SK-N-SH (cell line): ENCODE results near the gene ZRANB2. TPM values are rescaled to one million over a fixed set of nuclear protein-coding genes. Genes with fewer than 3 reads are reported as not detected.

Source experiments
- CTCF ChIA-PET: fragments of 300-600, 350-600 bp; formaldehyde crosslinking; extraction: SDS; loops from one replicate; lab custom pipeline; 2021; lab: Yijun Ruan, JAX
- POLR2A ChIA-PET: fragments of 350-600 bp; sonication (Branson Sonifier 250); formaldehyde crosslinking; extraction: SDS; loops from one replicate; lab custom pipeline; 2020; ENCODE audit warnings: antibody characterized with exemption, inconsistent platforms; lab: Yijun Ruan, JAX
- DNase-seq: peaks from one replicate; pipeline ENCODE4 v3.0.0; 2012
- H2AFZ ChIP-seq: fragments of 200-600 bp; sonication (generic); 2 replicates; pipeline ENCODE4 v1.8.1; 2016; ENCODE audit warnings: antibody characterized with exemption, mild to moderate bottlenecking, low read depth
- H3F3A ChIP-seq: fragments of 200-600 bp; sonication (generic); replicated peaks from 2 replicates; pipeline ENCODE3; 2016; ENCODE audit warnings: antibody characterized with exemption, mild to moderate bottlenecking; ENCODE audit not compliant: insufficient read depth
- H3K27ac ChIP-seq, 2 experiments: fragments of 200-500 bp in 1 of 2; fragments of 200-600 bp in 1 of 2; sonication (Bioruptor generic) in 1 of 2; sonication (generic), shearing (Covaris generic) in 1 of 2; 2 replicates each; pipeline versions ENCODE4 v1.5.1 to v1.6.1; 2014 to 2016; ENCODE audit warnings: low read depth in 2 of 2, inconsistent platforms in 1 of 2, low read length in 1 of 2, mild to moderate bottlenecking in 1 of 2, mixed read lengths in 1 of 2
- H3K27me3 ChIP-seq: fragments of 200-600 bp; sonication (generic), shearing (Covaris generic); 2 replicates; pipeline ENCODE4 v1.6.1; 2016; ENCODE audit warnings: mixed run types; ENCODE audit not compliant: insufficient read depth
- H3K36me3 ChIP-seq, 2 experiments: fragments of 200-500 bp in 1 of 2; fragments of 200-600 bp in 1 of 2; sonication (Bioruptor generic) in 1 of 2; sonication (generic) in 1 of 2; replicated peaks in 1 of 2; 2 replicates each; pipeline versions ENCODE3 to v1.5.1; 2014 to 2016; ENCODE audit warnings: low read length in 1 of 2, mild to moderate bottlenecking in 1 of 2; ENCODE audit not compliant: insufficient read depth in 2 of 2, control insufficient read depth in 1 of 2
- H3K4me1 ChIP-seq, 2 experiments: fragments of 200-500 bp in 1 of 2; fragments of 200-600 bp in 1 of 2; sonication (Bioruptor generic) in 1 of 2; sonication (generic), shearing (Covaris generic) in 1 of 2; 2 replicates each; pipeline versions ENCODE4 v1.5.1 to v1.6.1; 2014 to 2016; ENCODE audit warnings: low read depth in 1 of 2, low read length in 1 of 2, mixed run types in 1 of 2; ENCODE audit not compliant: insufficient read depth in 2 of 2, control insufficient read depth in 1 of 2
- H3K4me2 ChIP-seq: fragments of 200-600 bp; sonication (generic), shearing (Covaris generic); 2 replicates; pipeline ENCODE4 v1.6.1; 2017; ENCODE audit warnings: mixed run types
- H3K4me3 ChIP-seq, 2 experiments: fragments of 200-500 bp in 1 of 2; fragments of 200-600 bp in 1 of 2; sonication (Bioruptor generic) in 1 of 2; sonication (generic), shearing (Covaris generic) in 1 of 2; 2 replicates each; pipeline versions ENCODE4 v1.5.1 to v1.8.1; 2014 to 2016; ENCODE audit warnings: low read depth in 2 of 2, inconsistent platforms in 1 of 2, low read length in 1 of 2, mild to moderate bottlenecking in 1 of 2, mixed read lengths in 1 of 2, moderate library complexity in 1 of 2
- H3K79me2 ChIP-seq: fragments of 200-600 bp; sonication (generic); 2 replicates; pipeline ENCODE4 v1.8.1; 2017; ENCODE audit warnings: mild to moderate bottlenecking; ENCODE audit not compliant: insufficient read depth
- H3K9ac ChIP-seq: fragments of 200-600 bp; sonication (generic); 2 replicates; pipeline ENCODE4 v1.6.1; 2017; ENCODE audit warnings: mixed run types
- H3K9me2 ChIP-seq: fragments of 200-600 bp; sonication (generic); 2 replicates; pipeline ENCODE4 v1.6.1; 2017; ENCODE audit warnings: mixed run types
- H3K9me3 ChIP-seq: fragments of 200-600 bp; sonication (generic); 2 replicates; pipeline ENCODE4 v1.6.1; 2017; ENCODE audit warnings: mixed run types, mild to moderate bottlenecking, moderate library complexity
- H4K20me1 ChIP-seq: fragments of 200-600 bp; sonication (generic); 2 replicates; pipeline ENCODE4 v1.6.1; 2017; ENCODE audit warnings: mild to moderate bottlenecking, mixed run types; ENCODE audit not compliant: insufficient read depth
- CTCF ChIP-seq: fragments of 200-600 bp; sonication (generic); IDR thresholded peaks from 2 replicates; pipeline ENCODE4 v1.6.1; 2017; ENCODE audit warnings: antibody characterized with exemption, mild to moderate bottlenecking, moderate library complexity
- ELF1 ChIP-seq: IDR thresholded peaks from 2 replicates; pipeline ENCODE4 v1.4.0; 2012
- FOSL2 ChIP-seq: IDR thresholded peaks from 2 replicates; pipeline ENCODE4 v1.4.0; 2012; ENCODE audit warnings: low read depth, mild to moderate bottlenecking, moderate library complexity, borderline replicate concordance
- FOXJ3 ChIP-seq: sonication (generic); formaldehyde crosslinking; IDR thresholded peaks from 2 replicates; pipeline ENCODE4 v1.5.1; 2020; ENCODE audit warnings: mild to moderate bottlenecking, missing genetic modification reagents
- FOXM1 ChIP-seq: IDR thresholded peaks from 2 replicates; pipeline ENCODE4 v1.4.0; 2012; ENCODE audit warnings: low read depth, mild to moderate bottlenecking
- GATA2 ChIP-seq: sonication (generic); formaldehyde crosslinking; IDR thresholded peaks from 2 replicates; pipeline ENCODE4 v1.5.0; 2020; ENCODE audit warnings: mild to moderate bottlenecking, missing genetic modification reagents
- JUND ChIP-seq: IDR thresholded peaks from 2 replicates; pipeline ENCODE4 v1.4.0; 2012
- MAX ChIP-seq: IDR thresholded peaks from 2 replicates; pipeline ENCODE4 v1.4.0; 2012; ENCODE audit warnings: low read depth
- PBX3 ChIP-seq: IDR thresholded peaks from 2 replicates; pipeline ENCODE4; 2012
- POLR2AphosphoS5 ChIP-seq: IDR thresholded peaks from 2 replicates; pipeline ENCODE4 v1.6.1; 2012; ENCODE audit warnings: low read depth, low read length
- RXRA ChIP-seq: IDR thresholded peaks from 2 replicates; pipeline ENCODE4 v1.4.0; 2012; ENCODE audit warnings: low read depth, mild to moderate bottlenecking, borderline replicate concordance
- TCF12 ChIP-seq: IDR thresholded peaks from 2 replicates; pipeline ENCODE4 v1.4.0; 2012
- WGBS: methylation state at CpG from one replicate; pipeline ENCODE4 v1.1.6; 2017; ENCODE audit warnings: low lambda C conversion rate; 5-methylcytosine and 5-hydroxymethylcytosine counted together
- polyA plus RNA-seq, 3 experiments: library from polyadenylated mRNA; depleted of rRNA; stranded (reverse); fragments of >200 nt; gene quantifications; 2 replicates each; pipeline ENCODE4 v1.2.3, GENCODE V29; 2012
- TF ChIP-seq, protein P1 (sequence below): IDR thresholded peaks from 2 replicates; pipeline ENCODE4 v1.6.1; 2012; ENCODE audit warnings: mild to moderate bottlenecking, low read depth, low read length, moderate library complexity
- TF ChIP-seq, protein P2 (sequence below): IDR thresholded peaks from 2 replicates; pipeline ENCODE4 v1.4.0; 2012; ENCODE audit warnings: low read depth, borderline replicate concordance

Gene ZRANB2
- polyA plus RNA-seq, 1 of the 3 experiments (the other 2 are of a cell fraction), result 45.2 TPM

DNA sequence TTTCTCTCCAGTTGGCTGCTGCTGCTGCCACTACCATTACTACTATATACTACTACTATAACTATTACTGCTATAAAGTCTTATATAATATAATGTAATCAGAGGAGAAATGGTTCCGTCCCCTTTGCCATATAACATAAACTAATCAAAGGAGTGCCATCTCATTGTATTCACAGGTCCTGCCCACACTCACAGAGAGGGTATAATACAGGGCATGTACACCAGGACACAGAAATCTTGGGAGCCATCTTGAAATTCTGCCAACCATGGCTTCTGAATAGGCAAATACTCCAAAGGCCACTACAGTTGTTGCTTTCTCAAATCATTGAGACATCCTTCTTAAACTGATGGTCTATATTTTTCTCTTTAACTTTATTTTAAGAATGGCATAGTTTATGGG, 6.9 kb upstream of the ZRANB2 start:
- peaks cover 0 to 21% of the 10 kb centered on the region in 2 experiments; a peak in 1 of 4 replicates for H3K4me1 ChIP-seq
- CTCF ChIA-PET, result no interaction called here

More for the DNA sequence above, 6.9 kb upstream of the ZRANB2 start:
- no peaks in the 10 kb centered on the region for H3K9me3 ChIP-seq
- no peaks in the 10 kb centered on the region for H3K9me2 ChIP-seq
- no peaks in the 10 kb centered on the region for H4K20me1 ChIP-seq
- POLR2A ChIA-PET, result no interaction called here
- no peaks in the 10 kb centered on the region for H3K36me3 ChIP-seq
- no peak overlapping the region for H3K4me3 ChIP-seq
- H3K4me2 ChIP-seq, result no peak overlapping the region
- H3F3A ChIP-seq, result peaks cover 8% of the 10 kb centered on the region
- no peaks in the 10 kb centered on the region for H3K79me2 ChIP-seq
- H3K27me3 ChIP-seq, result no peaks in the 10 kb centered on the region
- no peak for TF ChIP-seq CTCF
- TF ChIP-seq, protein P1, sequence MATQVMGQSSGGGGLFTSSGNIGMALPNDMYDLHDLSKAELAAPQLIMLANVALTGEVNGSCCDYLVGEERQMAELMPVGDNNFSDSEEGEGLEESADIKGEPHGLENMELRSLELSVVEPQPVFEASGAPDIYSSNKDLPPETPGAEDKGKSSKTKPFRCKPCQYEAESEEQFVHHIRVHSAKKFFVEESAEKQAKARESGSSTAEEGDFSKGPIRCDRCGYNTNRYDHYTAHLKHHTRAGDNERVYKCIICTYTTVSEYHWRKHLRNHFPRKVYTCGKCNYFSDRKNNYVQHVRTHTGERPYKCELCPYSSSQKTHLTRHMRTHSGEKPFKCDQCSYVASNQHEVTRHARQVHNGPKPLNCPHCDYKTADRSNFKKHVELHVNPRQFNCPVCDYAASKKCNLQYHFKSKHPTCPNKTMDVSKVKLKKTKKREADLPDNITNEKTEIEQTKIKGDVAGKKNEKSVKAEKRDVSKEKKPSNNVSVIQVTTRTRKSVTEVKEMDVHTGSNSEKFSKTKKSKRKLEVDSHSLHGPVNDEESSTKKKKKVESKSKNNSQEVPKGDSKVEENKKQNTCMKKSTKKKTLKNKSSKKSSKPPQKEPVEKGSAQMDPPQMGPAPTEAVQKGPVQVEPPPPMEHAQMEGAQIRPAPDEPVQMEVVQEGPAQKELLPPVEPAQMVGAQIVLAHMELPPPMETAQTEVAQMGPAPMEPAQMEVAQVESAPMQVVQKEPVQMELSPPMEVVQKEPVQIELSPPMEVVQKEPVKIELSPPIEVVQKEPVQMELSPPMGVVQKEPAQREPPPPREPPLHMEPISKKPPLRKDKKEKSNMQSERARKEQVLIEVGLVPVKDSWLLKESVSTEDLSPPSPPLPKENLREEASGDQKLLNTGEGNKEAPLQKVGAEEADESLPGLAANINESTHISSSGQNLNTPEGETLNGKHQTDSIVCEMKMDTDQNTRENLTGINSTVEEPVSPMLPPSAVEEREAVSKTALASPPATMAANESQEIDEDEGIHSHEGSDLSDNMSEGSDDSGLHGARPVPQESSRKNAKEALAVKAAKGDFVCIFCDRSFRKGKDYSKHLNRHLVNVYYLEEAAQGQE, result no peak
- TF ChIP-seq, protein P2, sequence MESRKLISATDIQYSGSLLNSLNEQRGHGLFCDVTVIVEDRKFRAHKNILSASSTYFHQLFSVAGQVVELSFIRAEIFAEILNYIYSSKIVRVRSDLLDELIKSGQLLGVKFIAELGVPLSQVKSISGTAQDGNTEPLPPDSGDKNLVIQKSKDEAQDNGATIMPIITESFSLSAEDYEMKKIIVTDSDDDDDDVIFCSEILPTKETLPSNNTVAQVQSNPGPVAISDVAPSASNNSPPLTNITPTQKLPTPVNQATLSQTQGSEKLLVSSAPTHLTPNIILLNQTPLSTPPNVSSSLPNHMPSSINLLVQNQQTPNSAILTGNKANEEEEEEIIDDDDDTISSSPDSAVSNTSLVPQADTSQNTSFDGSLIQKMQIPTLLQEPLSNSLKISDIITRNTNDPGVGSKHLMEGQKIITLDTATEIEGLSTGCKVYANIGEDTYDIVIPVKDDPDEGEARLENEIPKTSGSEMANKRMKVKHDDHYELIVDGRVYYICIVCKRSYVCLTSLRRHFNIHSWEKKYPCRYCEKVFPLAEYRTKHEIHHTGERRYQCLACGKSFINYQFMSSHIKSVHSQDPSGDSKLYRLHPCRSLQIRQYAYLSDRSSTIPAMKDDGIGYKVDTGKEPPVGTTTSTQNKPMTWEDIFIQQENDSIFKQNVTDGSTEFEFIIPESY, result no peak
- TF ChIP-seq POLR2AphosphoS5, result no peak
- TF ChIP-seq MAX, result no peak
- no peak for TF ChIP-seq PBX3
- TF ChIP-seq TCF12, result no peak
- TF ChIP-seq JUND, result no peak
- no peak for TF ChIP-seq ELF1
- no peak for TF ChIP-seq RXRA
- TF ChIP-seq FOSL2, result no peak
- no peak for TF ChIP-seq GATA2 (CRISPR knock-in tag)
- TF ChIP-seq FOXJ3 (CRISPR knock-in tag), result no peak
- no peak for TF ChIP-seq FOXM1
- no peak for DNase-seq
- no peak overlapping the region for H3K27ac ChIP-seq
- 85% methylated on average over 1 of the region's 1 CpG for WGBS
- H3K9ac ChIP-seq, result no peak overlapping the region
- H2AFZ ChIP-seq, result no peak overlapping the region
